Panc1 (cell line): Measurements from ENCODE around the gene ZNF431. TPM values are rescaled to one million over a fixed set of nuclear protein-coding genes. Genes with fewer than 3 reads are reported as not detected.

Source experiments
- ATAC-seq: fragments of 200-7000 bp; cut with Tn5 transposase; 2 replicates; pipeline ENCODE4 v1.9.1; 2020; ENCODE audit warnings: mild to moderate bottlenecking, moderate library complexity
- BruUV-seq: library from RNA; stranded (reverse); fragments of 400-500 nt; replicated peaks from 2 replicates; lab custom pipeline; 2021; lab: Mats Ljungman, UMichigan
- CTCF ChIA-PET: fragments of 300-600 bp; sonication (Branson Sonifier 250); formaldehyde crosslinking; loops from one replicate; lab custom pipeline; 2022; ENCODE audit warnings: antibody characterized with exemption; lab: Charles Lee
- POLR2A ChIA-PET: fragments of 300-600 bp; sonication (Branson Sonifier 250); formaldehyde crosslinking; loops from one replicate; lab custom pipeline; 2022; ENCODE audit warnings: antibody characterized with exemption; lab: Charles Lee
- DNase-seq: peaks from one replicate; pipeline ENCODE4 v3.0.0-alpha.2; 2010; ENCODE audit warnings: low read depth, low spot score
- H3K27ac ChIP-seq: 2 replicates; pipeline ENCODE4 v1.5.1; 2011; ENCODE audit warnings: mild to moderate bottlenecking, low read length, inconsistent platforms
- H3K27me3 ChIP-seq: fragments of 200-500 bp; sonication (Bioruptor generic); 2 replicates; pipeline ENCODE4 v1.6.0; 2014; ENCODE audit warnings: low read length, inconsistent platforms; ENCODE audit not compliant: control insufficient read depth, insufficient read depth
- H3K36me3 ChIP-seq: fragments of 200-500 bp; sonication (Bioruptor generic); 2 replicates; pipeline ENCODE4 v1.5.1; 2014; ENCODE audit warnings: inconsistent platforms, mild to moderate bottlenecking, low read length, moderate library complexity; ENCODE audit not compliant: control insufficient read depth, insufficient read depth
- H3K4me1 ChIP-seq: 2 replicates; pipeline ENCODE4 v1.5.1; 2011; ENCODE audit warnings: inconsistent platforms, mild to moderate bottlenecking, low read length, moderate library complexity; ENCODE audit not compliant: control insufficient read depth, insufficient read depth
- H3K4me3 ChIP-seq, 2 experiments: 2 replicates each; pipeline ENCODE4 v1.5.1; 2011 to 2012; ENCODE audit warnings: low read depth in 2 of 2, low read length in 2 of 2, mild to moderate bottlenecking in 2 of 2, inconsistent platforms in 1 of 2, moderate library complexity in 1 of 2
- H3K9me3 ChIP-seq: fragments of 200-500 bp; sonication (Bioruptor generic); 2 replicates; pipeline ENCODE4 v1.5.1; 2014; ENCODE audit warnings: low read depth, mild to moderate bottlenecking, inconsistent platforms, low read length, moderate library complexity; ENCODE audit not compliant: control insufficient read depth, insufficient read depth
- CTCF ChIP-seq: fragments of 450-650 bp; IDR thresholded peaks from 2 replicates; pipeline ENCODE4 v1.5.1; 2017; ENCODE audit warnings: mild to moderate bottlenecking
- POLR2AphosphoS5 ChIP-seq: IDR thresholded peaks from 2 replicates; pipeline ENCODE4 v1.6.1; 2012; ENCODE audit warnings: mild to moderate bottlenecking, low read depth, low read length, moderate library complexity
- SIN3A ChIP-seq: IDR thresholded peaks from 2 replicates; pipeline ENCODE4 v1.6.1; 2012; ENCODE audit warnings: low read depth, mild to moderate bottlenecking, low read length, moderate library complexity, borderline replicate concordance; ENCODE audit not compliant: insufficient read depth
- TCF7L2 ChIP-seq: IDR thresholded peaks from 2 replicates; pipeline ENCODE4 v1.6.1; 2011; ENCODE audit warnings: mild to moderate bottlenecking, low read depth, low read length, inconsistent platforms
- in situ Hi-C: cut with HindIII; loops from 2 replicates; pipeline ENCODE4 v1.10.0; 2016; ENCODE audit warnings: low sequenced_read_pairs, low pct_unique_long_range_greater_than_20kb
- intact Hi-C: fragments of 100-400 bp; cut with micrococcal nuclease; formaldehyde crosslinking; loops from one replicate; pipeline ENCODE4 v1.10.0; 2022; ENCODE audit not compliant: unreplicated experiment
- total RNA-seq: library from RNA; stranded (reverse); gene quantifications from one replicate; pipeline ENCODE4 v1.2.1, GENCODE V29; 2021; ENCODE audit not compliant: unreplicated experiment
- TF ChIP-seq, protein P1 (sequence below), 2 experiments: IDR thresholded peaks; 2 replicates each; pipeline ENCODE4 v1.6.1; 2011 to 2012; ENCODE audit warnings: low read depth in 2 of 2, control low read depth in 1 of 2, low read length in 1 of 2, mild to moderate bottlenecking in 1 of 2, moderate library complexity in 1 of 2; ENCODE audit not compliant: insufficient read depth in 1 of 2

The ZNF431 gene
- total RNA-seq, 1 experiment from 2014 or later = 10.8 TPM

DNA sequence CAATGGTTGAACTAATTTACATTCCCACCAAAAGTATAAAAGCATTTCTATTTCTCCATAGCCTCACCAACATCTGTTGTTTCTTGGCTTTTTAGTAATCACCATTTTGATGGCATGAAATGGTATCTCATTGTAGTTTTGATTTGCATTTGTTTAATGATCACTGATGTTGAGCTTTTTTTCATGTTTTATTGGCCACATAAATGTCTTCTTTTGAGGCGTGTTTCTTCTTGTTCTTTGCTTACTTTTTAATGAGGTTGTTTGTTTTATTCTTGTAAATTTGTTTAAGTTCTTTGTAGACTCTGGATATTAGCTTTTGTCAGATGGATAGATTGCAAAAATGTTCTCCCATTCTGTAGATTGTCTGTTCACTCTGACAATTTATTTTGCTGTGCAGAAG is 31.7 kb upstream of the ZNF431 start:
- intact Hi-C loops (no loop called here), in situ Hi-C loops (no loop called here)
- Histone ChIP-seq H3K27ac (no peak overlapping the region), H3K4me1 (no peaks in the 10 kb centered on the region), H3K9me3 (no peaks in the 10 kb centered on the region), H3K27me3 (no peaks in the 10 kb centered on the region), H3K4me3 (no peak overlapping the region), H3K36me3 (no peaks in the 10 kb centered on the region)
- no TSS peak for BruUV-seq
- DNase-seq = no peak
- TF ChIP-seq POLR2AphosphoS5 = no peak
- TF ChIP-seq SIN3A = no peak
- no peak for TF ChIP-seq TCF7L2
- no peak for TF ChIP-seq CTCF
- TF ChIP-seq, protein P1, sequence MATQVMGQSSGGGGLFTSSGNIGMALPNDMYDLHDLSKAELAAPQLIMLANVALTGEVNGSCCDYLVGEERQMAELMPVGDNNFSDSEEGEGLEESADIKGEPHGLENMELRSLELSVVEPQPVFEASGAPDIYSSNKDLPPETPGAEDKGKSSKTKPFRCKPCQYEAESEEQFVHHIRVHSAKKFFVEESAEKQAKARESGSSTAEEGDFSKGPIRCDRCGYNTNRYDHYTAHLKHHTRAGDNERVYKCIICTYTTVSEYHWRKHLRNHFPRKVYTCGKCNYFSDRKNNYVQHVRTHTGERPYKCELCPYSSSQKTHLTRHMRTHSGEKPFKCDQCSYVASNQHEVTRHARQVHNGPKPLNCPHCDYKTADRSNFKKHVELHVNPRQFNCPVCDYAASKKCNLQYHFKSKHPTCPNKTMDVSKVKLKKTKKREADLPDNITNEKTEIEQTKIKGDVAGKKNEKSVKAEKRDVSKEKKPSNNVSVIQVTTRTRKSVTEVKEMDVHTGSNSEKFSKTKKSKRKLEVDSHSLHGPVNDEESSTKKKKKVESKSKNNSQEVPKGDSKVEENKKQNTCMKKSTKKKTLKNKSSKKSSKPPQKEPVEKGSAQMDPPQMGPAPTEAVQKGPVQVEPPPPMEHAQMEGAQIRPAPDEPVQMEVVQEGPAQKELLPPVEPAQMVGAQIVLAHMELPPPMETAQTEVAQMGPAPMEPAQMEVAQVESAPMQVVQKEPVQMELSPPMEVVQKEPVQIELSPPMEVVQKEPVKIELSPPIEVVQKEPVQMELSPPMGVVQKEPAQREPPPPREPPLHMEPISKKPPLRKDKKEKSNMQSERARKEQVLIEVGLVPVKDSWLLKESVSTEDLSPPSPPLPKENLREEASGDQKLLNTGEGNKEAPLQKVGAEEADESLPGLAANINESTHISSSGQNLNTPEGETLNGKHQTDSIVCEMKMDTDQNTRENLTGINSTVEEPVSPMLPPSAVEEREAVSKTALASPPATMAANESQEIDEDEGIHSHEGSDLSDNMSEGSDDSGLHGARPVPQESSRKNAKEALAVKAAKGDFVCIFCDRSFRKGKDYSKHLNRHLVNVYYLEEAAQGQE (IDR thresholded peaks at IDR 0.05; ENCODE audit: insufficient read depth in 1 of 2, low read depth in 2 of 2, low read length in 1 of 2) = no peak
- ATAC-seq = no peak
- ChIA-PET POLR2A (interaction anchor here (0.7 kb wide), 1 partner anchor 65 kb away, joined by 5 read pairs; no protein-coding TSS in a partner anchor), CTCF (no interaction called here)

- CTCF ChIA-PET = no interaction called here
- H3K4me1 ChIP-seq = no peaks in the 10 kb centered on the region
- in situ Hi-C loops (no loop called here), intact Hi-C loops (no loop called here)
- POLR2A ChIA-PET = no interaction called here
- DNase-seq (no peak), ATAC-seq (no peak)
- H3K4me3 ChIP-seq = no peak overlapping the region
- H3K9me3 ChIP-seq = 0 out of 2 replicates have a peak, but pooled peaks cover 2% of the 10 kb centered on the region
- H3K27me3 ChIP-seq = no peaks in the 10 kb centered on the region
- no TSS peak for BruUV-seq
- no peak overlapping the region for H3K27ac ChIP-seq
- no peak for TF ChIP-seq POLR2AphosphoS5
- no peak for TF ChIP-seq TCF7L2
- TF ChIP-seq CTCF = no peak
- no peak for TF ChIP-seq SIN3A
- TF ChIP-seq, protein P1 (IDR thresholded peaks at IDR 0.05; ENCODE audit: insufficient read depth in 1 of 2, low read depth in 2 of 2, low read length in 1 of 2) = no peak
- H3K36me3 ChIP-seq = no peaks in the 10 kb centered on the region
Observed at GRCh38 chr19:21115430-21115829, 26.4 kb upstream of the ZNF431 start.
